Thyroid gland (tissue), 4 donors: ENCODE measurements around the gene PALM.

Experiments
- POLR2A ChIP-seq, 2 donors: fragments of 450-650 bp; IDR thresholded peaks; one replicate each; pipeline ENCODE4 v1.6.1; 2017; ENCODE audit warnings: antibody characterized with exemption in 2 of 2, mild to moderate bottlenecking in 2 of 2, moderate library complexity in 1 of 2
- TF ChIP-seq, protein P1 (sequence below), 6 experiments: fragments of 200-600 bp in 3 of 6; fragments of 450-650 bp in 3 of 6; sonication (generic) in 3 of 6; IDR thresholded peaks; one replicate each; pipeline ENCODE4 v1.5.1; 2016 to 2019; ENCODE audit warnings: antibody characterized with exemption in 6 of 6, mild to moderate bottlenecking in 2 of 6, inconsistent platforms in 1 of 6, moderate library complexity in 1 of 6

DNA sequence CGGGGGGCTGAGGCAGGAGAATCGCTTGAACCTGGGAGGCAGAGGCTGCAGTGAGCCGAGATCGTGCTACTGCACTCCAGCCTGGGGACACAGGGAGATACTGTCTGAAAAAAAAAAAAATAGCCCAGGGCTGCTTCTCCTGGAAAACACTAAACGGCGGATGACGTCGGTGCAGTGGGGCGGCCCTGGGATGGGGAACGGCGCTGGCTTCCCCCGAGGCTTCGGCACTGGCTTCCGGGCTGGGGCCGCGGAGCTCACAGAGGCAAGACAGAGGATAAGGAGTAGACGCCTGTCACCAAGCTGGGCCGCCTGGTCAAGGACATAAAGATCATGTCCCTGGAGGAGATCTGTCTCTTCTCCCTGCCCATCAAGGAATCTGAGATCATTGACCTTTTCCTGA, 18.5 kb upstream of the PALM start:
- TF ChIP-seq, protein P1, sequence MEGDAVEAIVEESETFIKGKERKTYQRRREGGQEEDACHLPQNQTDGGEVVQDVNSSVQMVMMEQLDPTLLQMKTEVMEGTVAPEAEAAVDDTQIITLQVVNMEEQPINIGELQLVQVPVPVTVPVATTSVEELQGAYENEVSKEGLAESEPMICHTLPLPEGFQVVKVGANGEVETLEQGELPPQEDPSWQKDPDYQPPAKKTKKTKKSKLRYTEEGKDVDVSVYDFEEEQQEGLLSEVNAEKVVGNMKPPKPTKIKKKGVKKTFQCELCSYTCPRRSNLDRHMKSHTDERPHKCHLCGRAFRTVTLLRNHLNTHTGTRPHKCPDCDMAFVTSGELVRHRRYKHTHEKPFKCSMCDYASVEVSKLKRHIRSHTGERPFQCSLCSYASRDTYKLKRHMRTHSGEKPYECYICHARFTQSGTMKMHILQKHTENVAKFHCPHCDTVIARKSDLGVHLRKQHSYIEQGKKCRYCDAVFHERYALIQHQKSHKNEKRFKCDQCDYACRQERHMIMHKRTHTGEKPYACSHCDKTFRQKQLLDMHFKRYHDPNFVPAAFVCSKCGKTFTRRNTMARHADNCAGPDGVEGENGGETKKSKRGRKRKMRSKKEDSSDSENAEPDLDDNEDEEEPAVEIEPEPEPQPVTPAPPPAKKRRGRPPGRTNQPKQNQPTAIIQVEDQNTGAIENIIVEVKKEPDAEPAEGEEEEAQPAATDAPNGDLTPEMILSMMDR (IDR thresholded peaks at IDR 0.05), result no peak
- no peak for TF ChIP-seq POLR2A (IDR thresholded peaks at IDR 0.05)
